H9 (cell line): Measurements from ENCODE around the gene CRY1. TPM values are rescaled to one million over a fixed set of nuclear protein-coding genes. Genes with fewer than 3 reads are reported as not detected.

Source experiments
- DNase-seq: peaks from one replicate; pipeline ENCODE4 v3.0.0-alpha.2; 2017
- H2AFZ ChIP-seq: one replicate; pipeline ENCODE4 v1.6.1; 2013; ENCODE audit warnings: mild to moderate bottlenecking, low read length, control low read depth, moderate library complexity
- H2AK5ac ChIP-seq: 2 replicates; pipeline ENCODE4 v1.6.1; 2013; ENCODE audit warnings: low read length, control low read depth, mixed read lengths; ENCODE audit not compliant: insufficient read length
- H2BK120ac ChIP-seq: one replicate; pipeline ENCODE4 v1.6.1; 2013; ENCODE audit warnings: low read depth, mild to moderate bottlenecking, low read length, control low read depth, inconsistent platforms; ENCODE audit not compliant: poor library complexity, severe bottlenecking
- H2BK12ac ChIP-seq: 2 replicates; pipeline ENCODE4 v1.6.1; 2013; ENCODE audit warnings: low read length, control low read depth, mixed read lengths, low read depth; ENCODE audit not compliant: insufficient read length
- H2BK15ac ChIP-seq: 2 replicates; pipeline ENCODE4 v1.6.1; 2013; ENCODE audit warnings: low read depth, low read length, control low read depth
- H2BK20ac ChIP-seq: one replicate; pipeline ENCODE4 v1.6.1; 2013; ENCODE audit warnings: low read depth, mild to moderate bottlenecking, low read length, control low read depth, inconsistent platforms; ENCODE audit not compliant: poor library complexity, severe bottlenecking
- H2BK5ac ChIP-seq: 2 replicates; pipeline ENCODE4 v1.6.1; 2013; ENCODE audit warnings: low read length, control low read depth, mixed read lengths; ENCODE audit not compliant: insufficient read length
- H3K14ac ChIP-seq: 2 replicates; pipeline ENCODE4 v1.6.1; 2013; ENCODE audit warnings: low read length, control low read depth; ENCODE audit not compliant: insufficient read depth
- H3K18ac ChIP-seq: 2 replicates; pipeline ENCODE4 v1.6.1; 2013; ENCODE audit warnings: low read depth, mild to moderate bottlenecking, mixed read lengths, low read length, control low read depth; ENCODE audit not compliant: insufficient read length
- H3K23ac ChIP-seq: 2 replicates; pipeline ENCODE4 v1.6.1; 2013; ENCODE audit warnings: low read length, control low read depth, mixed read lengths, low read depth; ENCODE audit not compliant: insufficient read length
- H3K23me2 ChIP-seq: 2 replicates; pipeline ENCODE4 v1.6.1; 2013; ENCODE audit warnings: low read depth, mild to moderate bottlenecking, mixed read lengths, low read length, control low read depth; ENCODE audit not compliant: insufficient read length, poor library complexity, severe bottlenecking
- H3K27ac ChIP-seq: 2 replicates; pipeline ENCODE4 v1.5.1; 2013; ENCODE audit warnings: low read length, control low read depth, mixed read lengths, low read depth; ENCODE audit not compliant: insufficient read length
- H3K27me3 ChIP-seq: 2 replicates; pipeline ENCODE4 v1.6.1; 2013; ENCODE audit warnings: low read length, control low read depth, inconsistent platforms; ENCODE audit not compliant: insufficient read depth
- H3K4ac ChIP-seq: 2 replicates; pipeline ENCODE4 v1.6.1; 2013; ENCODE audit warnings: low read depth, mild to moderate bottlenecking, control low read depth, inconsistent platforms, low read length, moderate library complexity
- H3K4me1 ChIP-seq: 2 replicates; pipeline ENCODE4 v1.6.1; 2013; ENCODE audit warnings: low read length, control low read depth, inconsistent platforms; ENCODE audit not compliant: insufficient read depth
- H3K4me2 ChIP-seq: 2 replicates; pipeline ENCODE4 v1.6.1; 2013; ENCODE audit warnings: low read length, control low read depth, mixed read lengths; ENCODE audit not compliant: insufficient read length, insufficient read depth
- H3K56ac ChIP-seq: 2 replicates; pipeline ENCODE4 v1.6.1; 2013; ENCODE audit warnings: low read depth, mild to moderate bottlenecking, mixed read lengths, low read length, control low read depth; ENCODE audit not compliant: insufficient read length
- H3K79me1 ChIP-seq: 2 replicates; pipeline ENCODE4 v1.6.1; 2013; ENCODE audit warnings: low read depth, mild to moderate bottlenecking, moderate library complexity, low read length, control low read depth, inconsistent platforms; ENCODE audit not compliant: insufficient read depth, poor library complexity, severe bottlenecking
- H3K79me2 ChIP-seq: 2 replicates; pipeline ENCODE4 v1.6.1; 2013; ENCODE audit warnings: low read length, control low read depth, inconsistent platforms; ENCODE audit not compliant: insufficient read depth
- H3K9ac ChIP-seq: 2 replicates; pipeline ENCODE4 v1.6.1; 2013; ENCODE audit warnings: low read length, control low read depth, mixed read lengths; ENCODE audit not compliant: insufficient read length; ENCODE audit errors: extremely low read depth
- H3K9me3 ChIP-seq: one replicate; pipeline ENCODE4 v1.6.1; 2013; ENCODE audit warnings: low read depth, low read length, inconsistent platforms; ENCODE audit not compliant: control insufficient read depth
- H3T11ph ChIP-seq: one replicate; pipeline ENCODE4 v1.6.1; 2013; ENCODE audit warnings: mild to moderate bottlenecking, low read length, control low read depth, inconsistent platforms
- H4K20me1 ChIP-seq: one replicate; pipeline ENCODE4 v1.6.1; 2013; ENCODE audit not compliant: control insufficient read depth, insufficient read length, insufficient read depth
- H4K5ac ChIP-seq: 2 replicates; pipeline ENCODE4 v1.6.1; 2013; ENCODE audit warnings: low read depth, mild to moderate bottlenecking, mixed read lengths, low read length, control low read depth; ENCODE audit not compliant: insufficient read length
- H4K8ac ChIP-seq: replicated peaks from 2 replicates; pipeline ENCODE4 v1.6.1; 2013; ENCODE audit warnings: low read length, control low read depth, mixed read lengths, low read depth; ENCODE audit not compliant: insufficient read length
- H4K91ac ChIP-seq: 2 replicates; pipeline ENCODE4 v1.6.1; 2013; ENCODE audit warnings: low read depth, mild to moderate bottlenecking, moderate library complexity, mixed read lengths, low read length, control low read depth; ENCODE audit not compliant: insufficient read length
- H3K27ac Mint-ChIP-seq, 3 experiments: 2 replicates in 2 of 3; 3 replicates in 1 of 3; pipeline ENCODE4 v1.8.0; 2020 to 2021; ENCODE audit warnings: mixed read lengths in 3 of 3, mild to moderate bottlenecking in 1 of 3, moderate library complexity in 1 of 3
- H3K27me3 Mint-ChIP-seq: 2 replicates; pipeline ENCODE4 v1.8.0; 2021; ENCODE audit warnings: low read depth, mild to moderate bottlenecking, moderate library complexity, mixed read lengths
- H3K36me3 Mint-ChIP-seq, 3 experiments: 2 replicates in 2 of 3; 3 replicates in 1 of 3; pipeline ENCODE4 v1.8.0; 2020 to 2021; ENCODE audit warnings: low read depth in 3 of 3, mixed read lengths in 3 of 3; ENCODE audit not compliant: insufficient read depth in 1 of 3
- H3K4me1 Mint-ChIP-seq, 2 experiments: 2 replicates each; pipeline ENCODE4 v1.8.0; 2020; ENCODE audit warnings: mixed read lengths in 2 of 2
- H3K4me3 Mint-ChIP-seq, 2 experiments: 2 replicates in 1 of 2; 3 replicates in 1 of 2; pipeline ENCODE4 v1.8.0; 2020 to 2021; ENCODE audit warnings: mild to moderate bottlenecking in 2 of 2, mixed read lengths in 2 of 2, moderate library complexity in 1 of 2
- H3K9me3 Mint-ChIP-seq, 2 experiments: 2 replicates in 1 of 2; 3 replicates in 1 of 2; pipeline ENCODE4 v1.8.0; 2020; ENCODE audit warnings: mild to moderate bottlenecking in 2 of 2, mixed read lengths in 2 of 2, moderate library complexity in 1 of 2
- WGBS: extraction: QIAGEN DNeasy Blood & Tissue Kit; methylation state at CpG from one replicate; pipeline ENCODE4 v1.1.7; 2013; ENCODE audit warnings: missing lambda C conversion rate, low lambda C conversion rate, mixed read lengths; ENCODE audit not compliant: insufficient read length; ENCODE audit errors: extremely low coverage; 5-methylcytosine and 5-hydroxymethylcytosine counted together
- total RNA-seq: library from RNA; stranded (reverse); gene quantifications from 2 replicates; pipeline ENCODE4 v1.2.1, GENCODE V29; 2021
- TF ChIP-seq, protein P1 (sequence below): fragments of 200-600 bp; sonication (generic); conservative IDR thresholded peaks from 3 replicates; pipeline ENCODE4 v1.8.0; 2021; ENCODE audit warnings: antibody characterized with exemption, mild to moderate bottlenecking

The CRY1 gene
- total RNA-seq, 1 experiment from 2014 or later = 23.5 TPM

DNA sequence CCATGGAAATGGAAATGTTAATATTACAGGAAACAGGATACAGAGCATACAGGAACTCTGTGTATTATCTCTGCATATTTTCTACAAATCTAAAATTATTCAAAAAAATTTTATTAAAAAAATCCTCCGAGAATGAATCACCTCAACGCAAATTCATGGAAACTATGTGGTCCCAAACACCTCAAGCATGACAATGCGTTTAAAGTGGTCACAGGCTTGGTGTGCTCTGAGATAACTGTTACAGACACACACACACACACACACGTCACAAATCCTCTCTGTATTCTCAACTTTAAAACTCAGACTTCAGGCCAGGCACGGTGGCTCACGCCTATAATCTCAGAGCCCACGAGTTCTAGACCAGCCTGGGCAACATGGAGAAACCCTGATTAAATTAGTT, 61.1 kb downstream of the CRY1 start:
- H3K79me2 ChIP-seq = peaks cover 2% of the 10 kb centered on the region
- no CpG with 5 or more reads among the region's 7 CpGs for WGBS
- no peak overlapping the region for H2BK5ac ChIP-seq
- no peak overlapping the region for H2BK12ac ChIP-seq
- H3K56ac ChIP-seq = no peak overlapping the region
- no peaks in the 10 kb centered on the region for H3K23me2 ChIP-seq
- no peak overlapping the region for H2AFZ ChIP-seq
- H4K5ac ChIP-seq = no peak overlapping the region
- no peaks in the 10 kb centered on the region for H3K4me1 ChIP-seq
- H4K20me1 ChIP-seq = no peaks in the 10 kb centered on the region
- H2BK15ac ChIP-seq = no peak overlapping the region
- no peak overlapping the region for H3K9ac ChIP-seq
- no peak for DNase-seq
- H3K4me1 Mint-ChIP-seq = 0 out of 4 replicates have a peak, but pooled peaks cover 0 to 2% of the 10 kb centered on the region in 2 experiments
- no peak overlapping the region for H4K91ac ChIP-seq
- H3K27me3 ChIP-seq = no peaks in the 10 kb centered on the region
- H3K4me3 Mint-ChIP-seq = no peak overlapping the region
- no peak overlapping the region for H3T11ph ChIP-seq
- H3K79me1 ChIP-seq = no peaks in the 10 kb centered on the region
- H3K4ac ChIP-seq = no peak overlapping the region
- no peak overlapping the region; a peak in 1 of 7 replicates for H3K27ac Mint-ChIP-seq
- no peak overlapping the region for H3K14ac ChIP-seq
- H3K27ac ChIP-seq = no peak overlapping the region
- H3K36me3 Mint-ChIP-seq = peaks cover 4 to 16% (median 5%) of the 10 kb centered on the region in 3 experiments; a peak in 4 of 7 replicates
- no peaks in the 10 kb centered on the region for H3K9me3 ChIP-seq
- no peak overlapping the region for H2AK5ac ChIP-seq
- H3K4me2 ChIP-seq = no peak overlapping the region
- H3K23ac ChIP-seq = no peak overlapping the region
- TF ChIP-seq, protein P1, sequence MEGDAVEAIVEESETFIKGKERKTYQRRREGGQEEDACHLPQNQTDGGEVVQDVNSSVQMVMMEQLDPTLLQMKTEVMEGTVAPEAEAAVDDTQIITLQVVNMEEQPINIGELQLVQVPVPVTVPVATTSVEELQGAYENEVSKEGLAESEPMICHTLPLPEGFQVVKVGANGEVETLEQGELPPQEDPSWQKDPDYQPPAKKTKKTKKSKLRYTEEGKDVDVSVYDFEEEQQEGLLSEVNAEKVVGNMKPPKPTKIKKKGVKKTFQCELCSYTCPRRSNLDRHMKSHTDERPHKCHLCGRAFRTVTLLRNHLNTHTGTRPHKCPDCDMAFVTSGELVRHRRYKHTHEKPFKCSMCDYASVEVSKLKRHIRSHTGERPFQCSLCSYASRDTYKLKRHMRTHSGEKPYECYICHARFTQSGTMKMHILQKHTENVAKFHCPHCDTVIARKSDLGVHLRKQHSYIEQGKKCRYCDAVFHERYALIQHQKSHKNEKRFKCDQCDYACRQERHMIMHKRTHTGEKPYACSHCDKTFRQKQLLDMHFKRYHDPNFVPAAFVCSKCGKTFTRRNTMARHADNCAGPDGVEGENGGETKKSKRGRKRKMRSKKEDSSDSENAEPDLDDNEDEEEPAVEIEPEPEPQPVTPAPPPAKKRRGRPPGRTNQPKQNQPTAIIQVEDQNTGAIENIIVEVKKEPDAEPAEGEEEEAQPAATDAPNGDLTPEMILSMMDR = no peak
- no peak overlapping the region for H3K18ac ChIP-seq
- no peaks in the 10 kb centered on the region for H3K9me3 Mint-ChIP-seq
- no peak overlapping the region for H4K8ac ChIP-seq
- H3K27me3 Mint-ChIP-seq = no peaks in the 10 kb centered on the region
- H2BK120ac ChIP-seq = no peak overlapping the region
- H2BK20ac ChIP-seq = no peak overlapping the region
